Upper lobe of right lung (tissue), 1 donor: ENCODE measurements around the gene CISH. TPM values are rescaled to one million over a fixed set of nuclear protein-coding genes. Genes with fewer than 3 reads are reported as not detected.

ENCODE experiments used
- ATAC-seq: fragments of 200-7000 bp; cut with Tn5 transposase; one replicate; pipeline ENCODE4 v1.9.1; 2020; ENCODE audit warnings: mild to moderate bottlenecking, moderate library complexity
- DNase-seq: peaks from one replicate; pipeline ENCODE4 v3.0.0-alpha.2; 2020
- H3K27ac ChIP-seq: fragments of 200-600 bp; one replicate; pipeline ENCODE4 v1.8.0; 2022
- H3K27me3 ChIP-seq: fragments of 200-600 bp; one replicate; pipeline ENCODE4 v1.8.0; 2022; ENCODE audit warnings: mild to moderate bottlenecking
- H3K36me3 ChIP-seq: fragments of 200-600 bp; one replicate; pipeline ENCODE4 v1.8.0; 2022
- H3K4me1 ChIP-seq: fragments of 200-600 bp; one replicate; pipeline ENCODE4 v1.8.0; 2022
- H3K4me3 ChIP-seq: fragments of 200-600 bp; one replicate; pipeline ENCODE4 v1.8.0; 2022; ENCODE audit warnings: mild to moderate bottlenecking
- H3K9me3 ChIP-seq: fragments of 200-600 bp; one replicate; pipeline ENCODE4 v1.8.0; 2022
- intact Hi-C: fragments of 100-400 bp; cut with DNase I; formaldehyde crosslinking; loops from one replicate; pipeline ENCODE4 v1.11.0; 2022
- total RNA-seq: library from RNA; stranded (reverse); fragmentation: NEBNext Ultra II Directional; extraction: Animal tissue kit (Norgen Biotek cat#: 25700); gene quantifications from one replicate; pipeline ENCODE4 v1.2.1, GENCODE V29; 2021
- TF ChIP-seq, protein P1 (sequence below): fragments of 200-600 bp; IDR thresholded peaks from one replicate; pipeline ENCODE4 v1.8.0; 2022; ENCODE audit warnings: antibody characterized with exemption
- donor health status: DM: no; HTN: yes; CAD: no; lungs with severe emphysema.

The CISH gene
- total RNA-seq, 1 donor from 2014 or later = 71.6 TPM

DNA sequence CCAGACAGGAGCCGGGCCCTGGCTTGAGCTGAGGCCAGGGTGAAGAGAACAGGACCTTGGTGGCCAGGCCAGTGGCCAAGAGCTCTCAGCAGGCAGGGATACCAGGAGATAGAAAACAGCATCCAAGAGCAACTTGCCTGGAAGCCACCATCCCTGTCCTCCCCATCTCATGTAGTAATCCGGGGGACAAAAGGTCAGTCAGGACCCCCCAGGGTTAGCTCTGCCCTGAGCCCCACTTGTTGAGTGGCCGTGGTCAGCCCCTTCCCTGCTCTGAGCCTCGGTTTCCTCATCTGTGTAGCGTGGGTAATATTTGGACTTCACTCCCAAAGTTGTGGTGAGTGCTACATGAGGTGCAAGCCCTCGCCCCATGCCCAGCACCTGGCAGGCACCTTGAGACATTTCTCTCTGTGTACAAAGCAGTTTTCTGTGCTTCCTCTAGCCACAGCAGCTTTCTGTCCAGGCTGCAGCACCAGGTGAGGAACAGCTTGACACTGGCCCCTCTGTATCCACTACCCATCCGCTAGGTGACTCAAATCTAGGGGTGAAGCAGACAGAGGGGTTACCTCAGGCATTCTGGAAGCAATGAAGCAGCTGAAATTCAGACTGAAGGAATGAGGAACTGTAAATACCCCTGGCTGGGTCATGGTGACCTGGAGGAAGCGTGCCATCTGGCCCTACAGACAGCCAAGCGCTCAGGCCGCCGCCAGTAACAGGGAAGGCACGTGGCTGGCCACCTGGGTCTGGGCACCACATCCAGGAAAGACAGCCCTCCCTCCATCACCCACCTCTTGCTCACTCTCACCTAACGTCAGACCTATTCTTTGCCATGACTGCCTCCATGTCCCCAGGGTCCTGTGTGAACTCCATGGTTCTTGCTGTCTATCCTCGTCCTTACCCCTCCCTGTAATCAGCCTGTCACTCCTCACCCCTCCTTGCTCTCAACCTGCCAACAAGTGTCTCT, 6.7 kb downstream of the CISH start:
- no peak for DNase-seq
- Histone ChIP-seq H3K4me1 (peaks cover 90% of the 10 kb centered on the region), H3K9me3 (no peaks in the 10 kb centered on the region), H3K27ac (peak overlapping the region; percentile 91), H3K36me3 (peaks cover 50% of the 10 kb centered on the region), H3K4me3 (peak overlapping the region; percentile 83), H3K27me3 (no peaks in the 10 kb centered on the region)
- intact Hi-C loops = no loop called here
- ATAC-seq = no peak
- TF ChIP-seq, protein P1, sequence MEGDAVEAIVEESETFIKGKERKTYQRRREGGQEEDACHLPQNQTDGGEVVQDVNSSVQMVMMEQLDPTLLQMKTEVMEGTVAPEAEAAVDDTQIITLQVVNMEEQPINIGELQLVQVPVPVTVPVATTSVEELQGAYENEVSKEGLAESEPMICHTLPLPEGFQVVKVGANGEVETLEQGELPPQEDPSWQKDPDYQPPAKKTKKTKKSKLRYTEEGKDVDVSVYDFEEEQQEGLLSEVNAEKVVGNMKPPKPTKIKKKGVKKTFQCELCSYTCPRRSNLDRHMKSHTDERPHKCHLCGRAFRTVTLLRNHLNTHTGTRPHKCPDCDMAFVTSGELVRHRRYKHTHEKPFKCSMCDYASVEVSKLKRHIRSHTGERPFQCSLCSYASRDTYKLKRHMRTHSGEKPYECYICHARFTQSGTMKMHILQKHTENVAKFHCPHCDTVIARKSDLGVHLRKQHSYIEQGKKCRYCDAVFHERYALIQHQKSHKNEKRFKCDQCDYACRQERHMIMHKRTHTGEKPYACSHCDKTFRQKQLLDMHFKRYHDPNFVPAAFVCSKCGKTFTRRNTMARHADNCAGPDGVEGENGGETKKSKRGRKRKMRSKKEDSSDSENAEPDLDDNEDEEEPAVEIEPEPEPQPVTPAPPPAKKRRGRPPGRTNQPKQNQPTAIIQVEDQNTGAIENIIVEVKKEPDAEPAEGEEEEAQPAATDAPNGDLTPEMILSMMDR = no peak

DNA sequence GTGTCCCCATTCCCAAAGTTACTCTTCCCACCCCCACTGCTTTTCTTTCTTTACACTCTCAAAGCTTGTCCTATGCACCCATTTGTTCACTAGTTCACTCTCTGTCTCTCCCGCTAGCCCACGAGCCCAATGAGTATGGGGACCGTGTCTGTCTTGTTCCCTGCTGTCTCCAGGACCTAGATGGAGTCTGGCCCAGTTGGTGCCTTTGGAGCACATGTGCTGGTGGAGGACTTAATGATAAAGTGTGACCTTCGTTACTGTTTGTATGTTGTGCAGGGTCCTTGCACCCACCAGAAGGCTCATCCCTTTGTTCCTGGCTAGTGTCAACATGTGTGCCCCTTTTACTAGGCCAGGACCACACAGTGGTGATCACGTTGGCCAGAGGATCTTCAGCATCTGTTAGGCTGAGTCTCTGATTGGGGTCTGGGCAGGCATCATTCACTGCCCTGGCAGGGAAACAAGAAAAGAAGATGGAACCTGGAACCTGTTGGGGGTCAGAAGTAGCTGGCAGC, 7.4 kb downstream of the CISH start:
- no peaks in the 10 kb centered on the region for H3K9me3 ChIP-seq
- DNase-seq = no peak
- peaks cover 90% of the 10 kb centered on the region for H3K4me1 ChIP-seq
- H3K27ac ChIP-seq = peak overlapping the region; percentile 91
- H3K36me3 ChIP-seq = peaks cover 48% of the 10 kb centered on the region
- no peaks in the 10 kb centered on the region for H3K27me3 ChIP-seq
- intact Hi-C loops = no loop called here
- ATAC-seq = no peak
- TF ChIP-seq, protein P1 = no peak
- no peak overlapping the region for H3K4me3 ChIP-seq

DNA sequence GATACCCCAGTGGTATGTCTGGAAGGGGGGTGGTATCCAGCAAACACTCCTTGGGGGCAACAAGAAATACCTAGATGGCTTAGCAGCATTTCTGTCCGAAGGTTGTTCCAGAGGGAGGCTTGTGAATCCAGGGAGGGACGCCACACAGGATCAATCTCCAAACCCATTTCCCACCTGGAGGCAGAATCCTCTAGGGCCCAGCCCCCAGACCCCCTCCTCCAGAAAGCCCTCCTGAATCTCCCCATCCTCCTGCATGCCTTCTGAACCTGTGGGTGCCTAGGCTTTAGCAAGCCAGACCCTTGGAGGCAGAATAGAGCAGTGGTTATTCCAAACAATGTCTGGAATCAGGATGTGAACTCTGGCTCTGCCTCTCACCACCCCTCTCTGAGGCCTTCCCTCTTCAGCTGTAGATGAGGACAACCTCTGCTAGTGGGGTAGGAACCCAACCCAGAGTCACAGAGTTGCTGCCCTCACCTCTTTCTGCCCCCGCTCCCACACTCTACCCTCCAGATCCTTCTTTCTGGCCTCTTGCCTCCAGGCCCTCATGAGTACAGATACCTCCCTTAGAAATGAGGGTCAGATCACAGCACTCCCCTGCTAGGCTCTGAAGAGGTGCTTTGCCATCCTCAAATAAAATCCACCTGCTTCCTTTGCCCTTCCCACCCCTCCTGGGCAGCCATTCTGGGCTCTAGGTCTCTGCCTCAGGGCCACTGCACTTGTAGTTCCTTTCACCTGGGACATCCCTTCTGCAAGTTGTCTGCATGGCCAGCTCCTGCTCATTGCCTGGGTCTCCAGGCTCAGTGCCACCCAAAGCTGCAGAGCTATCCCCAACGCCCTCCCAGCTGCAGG, 8.1 kb downstream of the CISH start:
- Histone ChIP-seq H3K4me3 (no peak overlapping the region), H3K36me3 (peaks cover 43% of the 10 kb centered on the region), H3K9me3 (no peaks in the 10 kb centered on the region), H3K27ac (peak overlapping the region; percentile 91), H3K4me1 (peaks cover 88% of the 10 kb centered on the region), H3K27me3 (no peaks in the 10 kb centered on the region)
- no peak for ATAC-seq
- no peak for DNase-seq
- TF ChIP-seq, protein P1 = no peak
- intact Hi-C loops = no loop called here

DNA sequence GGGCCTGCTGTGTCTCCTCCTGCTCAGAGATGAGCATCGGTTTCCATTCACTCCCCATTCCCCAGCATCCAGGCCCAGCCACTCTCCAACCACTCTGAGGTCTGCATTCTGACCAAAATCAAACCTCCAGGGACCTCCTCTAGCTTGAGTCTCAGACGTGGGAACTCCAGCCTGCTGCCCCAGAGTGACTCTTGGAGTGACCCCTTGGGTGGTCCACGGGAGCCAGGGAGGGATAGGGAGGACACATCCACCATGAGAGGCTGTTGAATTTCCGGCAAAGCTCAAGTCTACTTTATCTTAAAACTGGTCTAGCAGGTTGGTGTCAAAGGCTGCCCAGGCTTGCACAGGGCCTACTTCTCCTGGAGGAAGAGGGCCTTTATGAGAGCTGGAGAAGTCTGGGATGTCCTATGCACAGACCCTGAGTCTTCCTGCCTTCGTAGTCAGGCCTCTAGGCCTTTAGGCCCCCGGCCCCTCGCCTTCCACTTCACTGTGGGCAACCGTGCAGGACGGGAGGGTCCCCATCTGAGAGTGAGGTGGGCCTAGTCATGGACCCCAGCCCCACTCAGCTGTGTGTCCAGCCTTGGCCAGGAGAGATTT, 8.9 kb downstream of the CISH start:
- Histone ChIP-seq H3K36me3 (peaks cover 38% of the 10 kb centered on the region), H3K27ac (peak overlapping the region; percentile 91), H3K4me1 (peaks cover 87% of the 10 kb centered on the region), H3K4me3 (peak overlapping the region; percentile 10), H3K27me3 (no peaks in the 10 kb centered on the region), H3K9me3 (no peaks in the 10 kb centered on the region)
- peak; percentile 0 for ATAC-seq
- TF ChIP-seq, protein P1 = no peak
- DNase-seq = no peak
- intact Hi-C loops = no loop called here

DNA sequence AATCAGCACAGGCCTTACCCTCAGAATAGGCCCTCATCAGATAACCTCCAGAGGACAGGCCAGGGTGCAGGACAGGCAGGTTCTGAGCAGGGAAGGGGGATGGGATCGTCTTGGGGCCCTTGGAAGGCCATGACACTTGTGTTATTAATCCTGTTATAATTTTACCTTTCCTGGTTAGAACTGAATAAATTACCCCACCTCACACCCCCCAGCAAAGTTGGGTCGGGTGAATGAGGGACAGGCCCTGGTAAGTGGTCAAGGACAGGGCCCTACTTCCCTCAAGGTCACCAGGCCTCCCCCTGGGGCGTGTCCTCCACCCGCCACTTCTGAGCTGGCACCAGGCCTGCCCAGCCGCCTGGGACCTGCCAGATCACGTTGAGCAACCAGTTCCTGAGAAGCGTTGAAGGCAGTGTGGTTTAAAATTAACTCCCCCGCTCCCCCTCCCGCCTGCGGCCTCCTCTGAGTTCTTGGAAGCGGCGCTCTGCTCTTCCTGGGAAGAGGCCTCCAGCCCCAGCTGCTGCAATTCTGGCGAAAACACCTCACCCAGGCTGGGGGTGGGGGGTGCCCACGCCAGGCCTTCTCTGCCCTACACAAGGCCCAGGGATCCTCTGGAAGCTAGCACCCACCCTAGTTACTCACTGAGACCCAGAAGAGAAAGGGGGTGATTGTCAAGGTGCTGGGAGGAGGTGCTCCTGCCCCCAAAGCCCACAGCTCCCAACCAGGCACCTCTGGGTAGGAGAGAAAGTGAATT, 10.6 kb downstream of the CISH start:
- DNase-seq (peak; percentile 97), ATAC-seq (peak; percentile 78)
- Histone ChIP-seq H3K27me3 (no peaks in the 10 kb centered on the region), H3K9me3 (no peaks in the 10 kb centered on the region), H3K4me3 (peak overlapping the region; percentile 12), H3K27ac (peak overlapping the region; percentile 92), H3K36me3 (peaks cover 21% of the 10 kb centered on the region), H3K4me1 (peaks cover 70% of the 10 kb centered on the region)
- TF ChIP-seq, protein P1 = no peak
- intact Hi-C loops = no loop called here
